ENCODE results near the gene CMC2.

DNA sequence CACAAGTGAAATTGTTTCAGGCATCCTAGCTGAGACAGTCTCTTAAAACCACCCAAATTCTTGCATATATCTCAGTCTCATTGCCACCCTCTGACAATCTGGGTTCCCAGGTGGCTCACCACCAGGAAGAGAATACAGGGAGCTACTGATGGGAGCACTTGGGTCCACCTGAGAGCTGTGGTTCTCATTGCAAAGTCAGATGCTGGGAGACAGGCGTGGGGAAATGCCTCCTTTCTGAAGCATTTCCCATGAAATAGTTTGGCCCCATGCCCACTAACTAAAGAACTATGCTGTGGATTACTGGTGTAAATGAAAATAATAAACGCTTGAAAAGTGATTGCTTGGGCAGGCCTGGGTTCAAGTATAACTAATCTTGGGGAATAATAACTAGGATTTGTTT, 70.3 kb downstream of the CMC2 start:
- TF ChIP-seq SUZ12 (IDR thresholded peaks at IDR 0.05; ENCODE audit: extremely low read depth, insufficient read depth, insufficient read length) (no peak), ZNF274 (IDR thresholded peaks at IDR 0.05; ENCODE audit: low read depth, low read length) (no peak), YY1 (IDR thresholded peaks at IDR 0.05; ENCODE audit: insufficient read depth, insufficient read length) (no peak)

Measured in NT2/D1 (cell line).